RPMI8226 (cell line): ENCODE results near the gene POU4F3.

Experiments
- DNase-seq: peaks from one replicate; pipeline ENCODE4 v3.0.0-alpha.2; 2015

POU4F3 gene

GRCh38 chr5:146340260-146341081, 1.8 kb downstream of the POU4F3 start:
- DNase-seq: peak; percentile 73

GRCh38 chr5:146341854-146342253, 3.2 kb downstream of the POU4F3 start:
- DNase-seq: no peak

GRCh38 chr5:146342519-146342881, 3.9 kb downstream of the POU4F3 start:
- DNase-seq: no peak

- DNase-seq: no peak
Measured at GRCh38 chr5:146342882-146343865, 4.5 kb downstream of the POU4F3 start.

- peak; percentile 6 for DNase-seq
Measured at GRCh38 chr5:146344155-146345118, 5.8 kb downstream of the POU4F3 start.

GRCh38 chr5:146345240-146345577, 6.6 kb downstream of the POU4F3 start:
- no peak for DNase-seq

GRCh38 chr5:146345578-146346366, 7.1 kb downstream of the POU4F3 start:
- DNase-seq: no peak

GRCh38 chr5:146357126-146357525, 18.5 kb downstream of the POU4F3 start:
- DNase-seq: no peak

- no peak for DNase-seq
Measured at GRCh38 chr5:146359836-146360235, 21.2 kb downstream of the POU4F3 start.

- DNase-seq: no peak
Measured at GRCh38 chr5:146363161-146363874, 24.7 kb downstream of the POU4F3 start.

GRCh38 chr5:146365618-146366017, 27.0 kb downstream of the POU4F3 start:
- no peak for DNase-seq

- DNase-seq: no peak
Measured at GRCh38 chr5:146366904-146367303, 28.3 kb downstream of the POU4F3 start.

GRCh38 chr5:146368137-146368536, 29.5 kb downstream of the POU4F3 start:
- DNase-seq: no peak

GRCh38 chr5:146369691-146370090, 31.1 kb downstream of the POU4F3 start:
- no peak for DNase-seq

- DNase-seq: no peak
Measured at GRCh38 chr5:146376821-146377220, 38.2 kb downstream of the POU4F3 start.

- no peak for DNase-seq
Measured at GRCh38 chr5:146378986-146379385, 40.3 kb downstream of the POU4F3 start.

GRCh38 chr5:146380714-146381113, 42.1 kb downstream of the POU4F3 start:
- no peak for DNase-seq

GRCh38 chr5:146388386-146388785, 49.7 kb downstream of the POU4F3 start:
- DNase-seq: no peak

- DNase-seq: no peak
Measured at GRCh38 chr5:146390469-146390868, 51.8 kb downstream of the POU4F3 start.
